ENCODE data around the gene CSMD2.

CSMD2 gene

GRCh38 chr1:34070201-34070836, 94.7 kb downstream of the CSMD2 start:
- no peak overlapping the region for H3K4me3 ChIP-seq (ENCODE audit: low read depth, low read length)
- no peak for TF ChIP-seq CTCF (IDR thresholded peaks at IDR 0.05; ENCODE audit: control insufficient read depth, extremely low read depth, insufficient read depth)
- DNase-seq (ENCODE audit: low read depth): no peak

DNA sequence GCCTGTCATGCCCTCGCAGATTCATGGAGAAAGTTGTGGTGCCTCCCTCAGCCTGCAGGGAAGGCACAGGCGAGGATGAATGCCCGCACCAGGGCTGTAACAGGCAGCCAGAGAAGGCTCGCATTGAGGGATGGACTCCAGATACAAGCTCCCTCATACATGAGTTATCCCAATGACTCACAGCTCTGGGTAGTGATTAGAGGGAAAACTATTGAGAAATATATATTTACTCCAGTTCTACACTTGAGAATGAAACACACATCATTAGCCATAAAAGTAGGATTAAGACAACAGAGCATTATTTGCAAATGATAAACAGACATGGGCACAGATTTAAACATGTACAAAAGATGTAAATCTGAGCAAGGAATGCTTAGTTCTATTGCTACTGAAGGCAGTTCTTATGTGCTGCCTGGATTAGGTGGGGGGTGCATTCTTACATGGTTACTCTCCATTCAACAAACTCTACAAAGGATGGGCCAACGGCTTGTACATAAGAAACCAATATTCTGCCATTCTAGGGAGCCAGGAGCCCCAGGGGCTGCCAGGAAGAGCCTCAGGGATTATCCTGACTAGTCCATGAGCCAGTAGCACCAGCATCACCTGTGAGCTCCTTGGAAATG, 97.9 kb downstream of the CSMD2 start:
- DNase-seq (ENCODE audit: low read depth): no peak
- H3K4me3 ChIP-seq (ENCODE audit: low read depth, low read length): no peak overlapping the region
- no peak for TF ChIP-seq CTCF (IDR thresholded peaks at IDR 0.05; ENCODE audit: control insufficient read depth, extremely low read depth, insufficient read depth)

GRCh38 chr1:34066166-34066565, 98.9 kb downstream of the CSMD2 start:
- DNase-seq (ENCODE audit: low read depth): no peak
- no peak overlapping the region for H3K4me3 ChIP-seq (ENCODE audit: low read depth, low read length)
- TF ChIP-seq CTCF (IDR thresholded peaks at IDR 0.05; ENCODE audit: control insufficient read depth, extremely low read depth, insufficient read depth): no peak

GRCh38 chr1:34065498-34065897, 99.5 kb downstream of the CSMD2 start:
- no peak overlapping the region for H3K4me3 ChIP-seq (ENCODE audit: low read depth, low read length)
- no peak for DNase-seq (ENCODE audit: low read depth)
- TF ChIP-seq CTCF (IDR thresholded peaks at IDR 0.05; ENCODE audit: control insufficient read depth, extremely low read depth, insufficient read depth): no peak

DNA sequence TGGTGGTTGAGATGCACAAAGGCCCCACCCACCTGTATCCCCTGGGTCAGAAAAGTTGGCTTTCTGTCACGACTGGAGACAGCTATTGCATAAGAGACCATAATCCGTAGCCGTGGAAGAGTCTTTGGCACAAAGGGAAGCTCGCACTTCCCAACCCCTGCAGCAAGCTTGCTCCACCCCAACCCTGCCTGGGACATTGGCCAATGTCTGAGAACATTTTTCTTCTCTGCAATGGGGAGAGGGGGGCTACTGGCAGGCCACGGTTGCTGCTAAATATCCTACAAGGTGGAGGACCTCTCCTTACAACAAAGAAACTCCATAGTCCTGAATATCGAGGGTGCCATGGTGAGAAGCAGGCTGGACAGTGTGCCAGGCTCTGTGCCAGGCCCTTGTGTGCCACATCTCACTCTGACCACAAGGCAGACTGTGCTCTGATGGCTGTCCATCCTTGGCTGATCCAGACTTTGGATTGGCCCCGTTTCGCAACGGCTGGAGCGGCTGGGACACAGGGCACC, 104.1 kb downstream of the CSMD2 start:
- no peak for DNase-seq (ENCODE audit: low read depth)

DNA sequence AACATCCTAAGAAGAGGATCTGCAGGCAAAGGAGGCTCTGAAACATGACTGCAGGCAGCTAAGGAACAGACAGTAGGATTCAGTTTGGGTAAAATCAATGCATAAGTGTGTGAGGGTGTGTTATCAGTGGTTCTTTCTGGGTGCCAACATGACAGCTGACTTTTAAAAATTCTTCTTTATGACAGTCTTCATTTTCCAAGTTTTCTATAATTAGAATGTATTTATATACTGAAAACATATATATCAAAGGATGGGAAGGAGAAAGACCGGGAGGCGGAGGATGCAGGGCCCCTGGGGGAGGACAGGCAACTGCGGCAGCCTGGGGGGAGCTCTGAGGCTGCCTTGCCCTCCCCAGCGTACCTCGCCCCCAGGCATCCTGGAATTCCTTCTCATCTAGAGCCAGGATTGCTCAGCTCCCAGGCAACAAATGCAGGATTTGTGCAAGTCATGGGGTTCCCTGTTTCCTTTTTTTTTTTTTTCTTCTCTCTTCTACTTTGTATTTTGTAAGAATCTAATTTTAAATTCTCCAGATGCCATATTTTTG, 104.8 kb downstream of the CSMD2 start:
- no peak for TF ChIP-seq CTCF (IDR thresholded peaks at IDR 0.05; ENCODE audit: control insufficient read depth, extremely low read depth, insufficient read depth)

More for the DNA sequence above, 104.1 kb downstream of the CSMD2 start:
- no peak for TF ChIP-seq CTCF (IDR thresholded peaks at IDR 0.05; ENCODE audit: control insufficient read depth, extremely low read depth, insufficient read depth)
- no peak overlapping the region for H3K4me3 ChIP-seq (ENCODE audit: low read depth, low read length)

More for the DNA sequence above, 104.8 kb downstream of the CSMD2 start:
- no peak overlapping the region for H3K4me3 ChIP-seq (ENCODE audit: low read depth, low read length)
- no peak for DNase-seq (ENCODE audit: low read depth)

All from LNCaP clone FGC (cell line).